ENCODE data around the gene CTSL.
"Not testable (repeated sequence)": the region's sequence is repeated elsewhere in the genome, so short reads cannot be mapped to it uniquely, and the experiment has no call there.

CTSL gene

DNA sequence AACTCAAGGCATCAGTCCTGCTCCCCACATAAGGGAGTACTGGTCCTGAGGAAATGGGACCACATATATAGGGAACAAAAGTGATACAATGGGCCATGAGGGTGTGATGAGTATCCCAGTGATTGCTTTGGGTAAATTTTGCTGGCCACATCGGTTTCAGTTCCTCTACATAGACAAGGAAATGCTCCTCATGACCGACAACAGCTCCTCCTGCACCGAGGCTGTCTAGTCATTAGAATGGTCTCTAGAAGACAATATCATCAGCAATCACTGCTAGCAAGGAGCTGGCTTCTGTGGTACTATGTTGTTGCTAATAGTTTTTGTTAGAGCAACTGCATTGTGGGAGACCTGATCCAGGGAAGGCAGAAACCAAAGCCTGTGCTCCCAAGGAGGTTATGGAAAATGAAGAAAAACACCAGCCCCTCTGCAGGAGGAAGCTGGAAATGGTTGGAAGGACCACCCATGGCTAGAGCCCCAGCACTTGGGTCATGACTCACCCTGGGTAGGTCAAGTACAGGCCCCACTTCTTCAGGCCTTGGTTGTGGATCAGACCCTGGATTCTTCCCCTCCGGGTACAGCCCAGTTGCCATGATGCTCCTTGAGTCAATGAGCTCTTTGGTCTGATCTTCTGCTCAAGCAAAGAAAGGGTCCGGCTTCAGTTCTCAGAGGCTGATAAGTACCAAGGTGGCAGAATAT lies 3.4 kb upstream of the CTSL start:
- no peak for DNase-seq

DNA sequence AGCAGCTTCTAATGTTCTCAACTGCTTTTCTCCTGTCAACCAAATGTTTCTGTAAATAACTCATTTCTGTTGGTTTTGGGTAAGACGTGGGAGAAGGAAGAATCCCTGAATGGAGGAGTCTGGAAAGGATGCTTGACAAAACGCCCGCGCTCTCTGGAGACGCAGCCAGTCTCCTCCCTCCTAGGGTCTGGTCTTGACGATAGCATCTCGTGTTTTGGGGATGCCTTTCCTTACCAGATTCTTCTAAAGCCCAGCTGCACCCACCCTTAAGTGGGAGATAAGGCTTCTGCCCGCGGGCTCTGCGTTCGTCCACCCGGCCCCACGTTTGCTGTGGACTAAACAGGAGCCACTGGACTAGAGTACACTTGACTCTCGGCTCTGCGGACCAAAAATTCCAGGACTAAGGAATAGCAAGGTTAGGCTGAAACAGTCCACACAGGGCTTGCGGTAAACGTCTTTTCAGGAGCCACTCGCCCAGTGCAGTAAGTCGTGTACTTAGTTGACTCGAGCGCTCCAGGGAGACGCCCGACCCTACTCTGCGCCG lies 491 bp upstream of the CTSL start:
- no peak for DNase-seq

DNA sequence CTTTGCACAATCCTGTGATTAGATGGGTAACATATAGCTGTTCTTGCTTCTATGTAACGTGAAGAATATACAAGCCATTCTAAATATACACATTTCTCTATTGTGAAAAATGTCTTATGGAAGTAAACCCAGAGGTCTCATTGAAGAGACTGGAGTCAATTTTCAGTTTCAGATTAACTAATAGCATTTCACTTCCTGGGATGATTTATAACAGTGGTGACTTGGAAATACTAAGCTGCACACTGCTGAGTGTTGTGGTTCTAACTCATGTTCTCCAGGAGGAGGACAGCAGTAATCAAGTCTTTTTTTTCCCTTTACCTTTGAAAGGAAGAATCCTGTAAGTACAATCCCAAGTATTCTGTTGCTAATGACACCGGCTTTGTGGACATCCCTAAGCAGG lies 3.3 kb downstream of the CTSL start:
- DNase-seq: no peak

DNA sequence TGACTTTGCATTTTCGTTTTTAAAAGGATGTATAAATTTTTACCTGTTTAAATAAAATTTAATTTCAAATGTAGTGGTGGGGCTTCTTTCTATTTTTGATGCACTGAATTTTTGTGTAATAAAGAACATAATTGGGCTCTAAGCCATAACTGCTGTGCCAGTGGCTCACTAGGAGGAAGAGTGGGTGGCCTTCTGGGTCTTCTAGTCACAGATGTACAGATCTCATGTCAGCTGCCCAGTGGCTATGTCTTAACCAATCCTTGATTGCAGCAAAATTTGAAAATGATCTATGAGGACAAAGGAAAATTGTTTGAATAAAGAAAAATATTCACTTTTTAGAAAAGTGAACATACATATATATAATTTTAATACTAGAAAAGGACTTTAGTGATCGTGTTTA lies 5.4 kb downstream of the CTSL start:
- no peak for DNase-seq

DNA sequence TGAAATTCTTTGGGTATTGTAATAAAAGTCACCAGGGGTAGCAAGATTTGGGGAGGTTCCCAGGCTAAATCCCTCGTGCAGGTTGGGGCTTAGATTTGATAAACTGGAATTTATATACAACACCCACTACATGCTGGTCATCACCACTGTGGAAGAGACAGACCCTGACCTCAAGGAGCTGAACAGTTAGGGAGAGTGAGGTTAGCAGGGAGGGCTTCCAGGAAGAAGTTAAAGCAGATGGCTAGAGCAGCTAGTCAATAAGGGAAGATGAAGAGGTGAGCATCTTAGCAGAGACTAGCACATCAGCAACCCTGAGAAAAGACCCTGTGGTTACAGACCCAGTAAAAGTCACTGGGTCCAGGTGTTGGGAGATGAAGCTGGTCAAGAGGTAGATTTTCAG lies 6.4 kb downstream of the CTSL start:
- no peak for DNase-seq

DNA sequence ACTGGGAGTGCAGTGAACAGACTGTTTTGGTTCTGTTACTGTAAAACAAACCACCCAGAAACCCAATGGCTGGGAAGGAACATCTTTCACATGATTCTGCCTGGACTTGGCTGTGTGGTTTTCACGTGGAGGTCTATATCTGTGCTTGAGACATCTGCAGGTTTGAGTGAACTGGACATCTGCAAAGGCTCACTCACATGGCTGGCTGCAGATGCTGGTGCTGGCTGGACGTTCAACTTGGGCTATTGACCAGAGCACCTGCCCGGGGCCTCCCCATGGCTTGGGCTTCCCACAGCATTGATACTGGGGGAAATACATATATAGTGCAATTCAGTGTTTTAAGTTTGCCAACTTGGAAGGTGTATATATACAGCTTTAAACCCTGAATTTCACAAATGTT lies 6.8 kb downstream of the CTSL start:
- DNase-seq: no peak

DNA sequence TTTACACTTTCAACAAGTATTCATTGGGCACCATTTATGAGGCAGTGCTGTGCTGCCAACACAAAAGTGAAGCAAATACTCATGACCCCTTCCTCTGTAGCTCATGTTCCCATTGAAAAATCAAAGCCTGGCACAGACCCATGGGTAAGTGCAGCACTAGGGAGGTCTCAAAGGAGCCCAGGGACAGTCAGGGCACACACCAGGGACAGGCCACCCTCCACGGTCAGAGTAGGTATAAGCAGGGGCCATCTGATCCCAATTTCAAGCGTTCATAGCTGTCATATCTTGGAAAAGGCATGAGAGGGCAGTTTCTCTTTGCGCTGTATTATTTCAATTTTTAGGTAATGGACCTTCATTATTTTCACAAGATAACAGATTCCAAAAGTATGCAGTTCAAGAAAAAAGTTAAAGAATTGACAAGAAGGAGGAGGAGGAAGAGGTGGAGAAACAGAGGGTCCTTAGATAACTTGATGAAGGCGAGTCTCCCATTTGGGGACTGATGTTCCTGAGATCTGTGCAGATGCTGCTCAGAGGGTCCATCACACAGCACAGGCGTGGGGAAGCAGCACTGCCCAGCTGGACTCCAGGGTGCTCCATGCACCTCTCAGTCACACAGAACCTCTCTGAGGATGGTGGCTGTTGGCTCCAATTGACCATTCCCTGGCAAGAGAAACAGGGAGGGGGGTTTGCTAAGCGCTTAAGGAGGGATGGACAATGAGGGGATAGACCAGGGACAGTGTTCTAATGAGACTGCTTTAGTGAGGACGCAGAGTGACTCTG lies 7.5 kb downstream of the CTSL start:
- DNase-seq: no peak

DNA sequence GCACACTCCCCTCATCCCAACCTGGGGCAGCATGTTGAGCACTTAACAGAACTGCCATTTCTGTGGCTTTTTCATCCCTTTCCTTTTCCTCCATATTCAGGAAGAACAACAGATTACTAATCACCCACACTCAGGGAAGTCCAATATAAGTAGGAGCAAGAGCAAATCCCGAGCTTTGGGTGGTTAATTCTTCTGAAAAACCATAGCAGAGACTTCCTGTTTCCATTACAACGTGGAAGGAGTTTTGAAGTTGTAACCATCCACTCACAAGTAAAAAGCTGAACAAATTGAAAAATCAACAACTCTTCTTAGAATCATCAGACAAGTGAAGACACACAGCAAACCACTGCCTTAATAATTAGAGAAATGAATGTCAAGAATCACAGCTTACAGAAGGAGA lies 8.2 kb downstream of the CTSL start:
- DNase-seq: no peak

DNA sequence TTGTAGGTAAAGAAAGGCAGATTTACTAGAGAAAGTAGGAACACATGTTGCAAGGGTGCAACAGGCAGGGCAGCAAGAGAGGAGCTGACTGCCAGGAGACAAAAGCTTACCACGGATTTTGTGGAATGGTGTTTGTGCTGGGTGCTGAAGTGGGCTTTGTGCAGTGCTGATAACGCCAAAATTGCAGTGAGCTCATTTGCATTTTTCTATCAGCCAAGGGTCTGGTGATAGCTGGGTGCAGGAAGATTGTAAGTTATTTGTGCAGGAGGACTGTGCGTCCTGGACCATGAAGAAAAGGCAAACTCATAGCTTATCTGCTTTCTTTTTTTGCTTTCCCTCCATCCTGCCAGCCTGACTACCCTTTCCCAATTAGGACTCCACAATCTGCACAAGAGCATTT lies 13.6 kb downstream of the CTSL start:
- no peak for DNase-seq

DNA sequence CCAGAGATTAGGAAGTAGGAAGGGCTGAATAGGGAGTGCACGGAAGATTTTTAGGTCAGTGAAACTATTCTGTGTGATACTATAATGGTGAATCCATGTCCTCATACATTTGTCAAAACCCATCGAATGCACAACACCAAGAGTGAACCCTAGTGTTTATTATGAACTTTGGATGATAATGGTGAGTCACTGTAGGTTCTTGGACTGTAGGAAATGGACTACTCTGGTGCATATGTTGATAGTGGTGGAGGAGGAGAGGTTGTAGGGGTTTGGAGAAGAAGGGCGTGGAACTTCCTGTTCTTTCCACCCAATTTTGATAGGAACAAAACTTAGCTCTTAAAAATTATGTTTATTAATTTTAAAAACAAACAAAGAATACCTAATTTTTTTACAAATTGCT lies 14.3 kb downstream of the CTSL start:
- DNase-seq: no peak

DNA sequence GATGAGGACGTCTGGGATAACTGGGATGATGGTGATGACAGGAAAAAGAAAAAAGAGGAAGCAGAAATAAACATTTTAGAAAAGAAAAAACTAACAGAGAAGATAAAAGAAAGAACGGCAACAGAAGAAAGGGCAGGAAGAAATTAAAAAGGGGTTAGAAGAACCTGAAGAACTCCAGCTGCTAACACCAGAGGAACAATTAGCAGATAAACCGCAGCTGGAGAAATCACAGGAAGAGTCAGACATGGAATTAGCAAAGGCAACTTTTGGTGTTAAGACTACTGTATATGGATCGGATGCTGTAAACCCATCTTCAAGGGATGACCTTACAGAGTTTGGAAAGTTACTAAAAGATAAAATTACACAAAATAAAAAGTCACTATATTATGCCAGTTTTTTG lies 15.4 kb downstream of the CTSL start:
- DNase-seq: no peak

DNA sequence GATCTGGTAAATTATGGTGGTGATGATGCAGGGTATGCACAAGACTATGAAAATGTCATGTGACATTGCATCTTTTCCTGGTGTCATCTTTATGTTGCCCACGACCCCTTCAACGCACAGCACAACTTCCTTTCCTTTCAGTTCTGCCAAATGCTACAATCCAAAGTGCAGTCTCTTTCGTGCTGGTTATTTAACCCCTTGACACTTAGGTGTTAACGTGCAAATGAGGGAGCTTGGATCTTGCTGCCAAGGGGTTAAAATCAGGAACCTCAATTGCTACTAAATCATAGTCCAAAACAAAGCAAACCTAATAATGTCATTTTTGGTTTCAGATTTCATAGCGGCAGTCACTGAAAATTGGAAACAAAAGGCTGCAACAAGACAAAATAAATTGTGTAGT lies 16.0 kb downstream of the CTSL start:
- no peak for DNase-seq

DNA sequence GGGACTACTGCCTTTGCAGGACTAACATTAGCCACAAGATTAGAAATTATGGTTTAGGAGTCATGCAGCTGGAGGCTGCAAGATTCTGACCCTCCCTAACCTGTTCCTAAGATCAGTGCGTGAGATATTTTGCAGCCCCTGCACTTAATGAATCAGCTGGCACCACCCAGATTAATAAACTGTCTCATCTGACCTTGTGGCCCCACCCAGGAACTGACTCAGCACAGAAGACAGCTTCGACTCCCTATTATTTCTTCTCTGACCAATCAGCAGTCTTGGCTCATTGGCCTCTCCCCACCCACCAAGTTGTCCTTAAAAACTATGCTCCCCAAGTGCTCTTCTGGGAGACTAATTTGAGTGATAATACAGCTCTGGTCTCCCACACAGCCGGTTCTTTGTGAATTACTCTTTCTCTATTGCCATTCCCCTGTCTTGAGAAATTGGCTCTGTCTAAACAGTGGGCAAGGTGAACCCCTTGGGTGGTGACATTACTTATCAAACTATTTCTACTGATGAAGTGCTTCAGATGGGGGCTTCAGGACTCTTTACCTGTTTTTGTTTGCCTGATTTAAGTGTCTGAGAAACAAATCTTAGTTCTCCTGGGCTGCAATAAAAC lies 17.0 kb downstream of the CTSL start:
- no peak for DNase-seq

DNA sequence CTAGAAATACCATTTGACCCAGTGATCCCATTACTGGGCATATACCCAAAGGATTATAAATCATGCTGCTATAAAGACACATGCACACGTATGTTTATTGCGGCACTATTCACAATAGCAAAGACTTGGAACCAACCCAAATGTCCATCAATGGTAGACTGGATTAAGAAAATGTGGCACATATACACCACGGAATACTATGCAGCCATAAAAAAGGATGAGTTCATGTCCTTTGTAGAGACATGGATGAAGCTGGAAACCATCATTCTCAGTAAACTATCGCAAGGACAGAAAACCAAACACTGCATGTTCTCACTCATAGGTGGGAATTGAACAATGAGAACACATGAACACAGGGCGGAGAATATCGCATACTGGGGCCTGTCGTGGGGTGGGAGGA lies 18.3 kb downstream of the CTSL start:
- DNase-seq: not testable (repeated sequence)

DNA sequence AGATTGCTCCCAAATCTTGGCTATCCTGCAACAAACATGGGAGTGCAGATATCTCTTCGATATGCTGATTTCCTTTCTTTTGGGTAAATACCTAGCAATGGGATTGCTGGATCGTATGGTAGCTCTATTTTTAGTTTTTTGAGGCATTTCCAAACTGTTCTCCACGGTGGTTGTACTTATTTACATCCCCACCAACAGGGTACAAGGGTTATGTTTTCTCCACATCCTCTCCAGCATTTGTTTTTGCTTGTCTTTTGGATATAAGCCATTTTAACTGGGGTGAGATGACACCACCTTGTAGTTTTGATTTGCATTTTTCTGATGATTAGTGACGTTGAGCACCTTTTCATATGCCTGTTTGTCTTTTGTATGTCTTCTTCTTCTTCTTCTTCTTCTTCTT lies 20.3 kb downstream of the CTSL start:
- no peak for DNase-seq

DNA sequence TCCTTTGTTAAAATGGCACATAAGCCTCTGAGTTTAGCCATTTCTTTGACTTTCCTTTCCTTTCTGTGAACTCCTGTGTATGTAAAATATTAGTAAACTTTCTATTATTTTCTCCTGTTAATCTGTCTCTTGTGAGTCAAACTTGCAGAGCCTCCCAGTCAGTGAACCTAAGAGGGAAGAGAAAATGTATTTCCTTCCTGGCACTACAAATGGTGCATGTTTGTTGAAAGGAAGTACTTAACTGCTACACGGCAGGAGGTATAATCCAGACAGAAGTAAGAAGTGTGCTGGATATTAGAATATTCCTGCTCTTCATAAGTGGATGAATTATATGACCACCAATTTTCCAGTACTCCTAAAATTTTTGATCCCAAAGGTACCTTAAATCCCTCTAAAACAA lies 23.0 kb downstream of the CTSL start:
- DNase-seq: no peak

DNA sequence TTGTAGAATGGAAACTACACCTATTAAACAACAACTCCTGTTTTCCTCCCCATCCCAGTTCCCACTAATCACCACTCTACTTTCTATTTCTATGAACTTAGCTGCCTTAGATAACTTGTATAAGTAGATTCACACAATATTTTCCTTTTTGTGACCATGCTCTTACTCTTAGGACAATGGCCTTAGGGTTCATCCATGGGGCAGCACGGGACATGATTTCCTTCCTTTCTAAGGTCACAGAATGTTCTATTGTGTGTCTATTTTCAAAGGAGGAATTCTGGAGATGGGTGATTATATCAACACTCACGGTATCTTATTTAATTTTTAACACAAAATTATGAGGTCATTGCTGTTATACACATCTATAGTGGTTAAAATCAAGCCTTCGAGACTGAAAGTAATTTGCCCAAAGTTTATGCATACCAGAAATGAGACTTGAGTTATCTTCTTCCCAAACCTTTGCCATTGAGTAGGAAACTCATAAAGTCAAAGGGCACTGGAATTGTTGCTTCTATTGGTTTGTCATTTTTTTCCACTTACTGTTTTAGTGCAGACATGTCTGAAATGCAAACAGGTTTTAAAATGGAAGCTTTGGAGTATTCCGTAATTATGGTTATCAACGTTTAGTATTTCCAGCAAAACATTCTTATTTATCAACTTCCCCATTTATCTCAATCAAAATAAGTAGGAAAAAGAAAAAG lies 23.6 kb downstream of the CTSL start:
- DNase-seq: no peak

DNA sequence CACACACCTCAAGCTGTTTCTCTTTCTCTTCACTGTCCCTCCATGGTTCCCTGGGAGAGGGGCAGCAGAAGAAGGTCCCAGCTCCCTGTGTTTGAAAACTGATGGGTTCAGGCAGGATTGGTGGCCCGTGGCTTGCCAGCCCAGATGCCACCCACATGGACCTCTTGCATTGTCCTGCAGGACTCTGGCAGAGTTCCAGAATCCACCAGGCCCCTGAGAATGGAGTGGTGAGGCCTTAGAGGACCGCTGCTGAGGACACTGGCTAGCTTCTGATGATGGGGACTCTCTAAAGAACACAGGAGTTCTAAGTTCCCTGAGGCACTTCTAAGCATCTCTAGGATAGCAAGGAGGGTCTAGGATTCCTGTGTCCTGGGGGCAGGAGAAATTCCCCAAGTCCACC lies 24.8 kb downstream of the CTSL start:
- DNase-seq: no peak

DNA sequence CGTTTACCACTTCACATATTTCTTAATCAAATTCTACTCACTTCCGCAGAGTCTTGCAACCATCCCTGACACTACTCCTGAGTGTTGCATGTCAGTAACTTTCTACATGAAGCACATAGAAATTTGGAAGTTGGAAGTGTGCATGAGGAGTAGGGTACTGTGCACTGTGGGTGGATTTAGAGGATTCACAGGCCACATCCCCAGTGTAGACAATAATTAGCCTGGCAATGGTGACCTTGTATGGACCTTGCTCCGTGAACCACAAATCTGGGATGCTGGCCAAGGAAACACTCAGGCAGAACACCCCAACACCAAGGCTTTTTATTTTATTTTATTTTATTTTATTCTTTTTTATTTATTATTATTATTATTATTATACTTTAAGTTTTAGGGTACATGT lies 25.5 kb downstream of the CTSL start:
- no peak for DNase-seq

DNA sequence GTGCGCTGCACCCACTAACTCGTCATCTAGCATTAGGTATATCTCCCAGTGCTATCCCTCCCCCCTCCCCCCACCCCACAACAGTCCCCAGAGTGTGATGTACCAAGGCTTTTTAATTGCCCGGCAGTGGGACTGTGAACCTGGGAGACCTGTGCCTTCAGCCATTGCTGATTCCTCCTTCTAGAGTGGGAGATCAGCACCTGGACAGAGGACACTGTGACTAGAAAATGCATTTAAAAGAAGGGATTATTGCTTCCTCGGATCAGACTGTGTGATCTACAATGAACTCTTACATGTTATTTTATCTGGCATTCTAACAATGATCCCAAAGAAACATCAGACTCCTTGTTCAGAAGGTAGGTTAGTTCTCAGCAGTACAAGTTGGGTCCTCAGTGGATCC lies 25.9 kb downstream of the CTSL start:
- DNase-seq: no peak

DNA sequence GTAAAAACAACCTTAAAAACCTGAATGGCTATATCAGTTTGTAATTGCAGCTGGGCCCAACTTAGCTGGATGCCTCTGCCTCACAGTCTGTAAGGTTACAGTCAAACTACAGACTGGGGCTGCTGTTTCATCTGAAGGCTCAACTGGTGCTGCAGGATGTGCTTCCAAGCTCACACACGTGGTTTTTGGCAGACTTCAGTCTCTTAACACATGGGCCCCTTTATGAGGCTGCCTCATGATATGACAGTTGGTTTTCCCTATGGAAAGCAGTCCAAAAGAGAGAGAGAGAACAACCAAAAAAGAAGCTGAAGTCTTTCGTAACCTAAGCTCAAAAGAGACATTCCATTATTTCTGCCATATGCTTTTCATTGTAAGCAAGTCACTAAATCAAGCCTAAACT lies 27.4 kb downstream of the CTSL start:
- no peak for DNase-seq

DNA sequence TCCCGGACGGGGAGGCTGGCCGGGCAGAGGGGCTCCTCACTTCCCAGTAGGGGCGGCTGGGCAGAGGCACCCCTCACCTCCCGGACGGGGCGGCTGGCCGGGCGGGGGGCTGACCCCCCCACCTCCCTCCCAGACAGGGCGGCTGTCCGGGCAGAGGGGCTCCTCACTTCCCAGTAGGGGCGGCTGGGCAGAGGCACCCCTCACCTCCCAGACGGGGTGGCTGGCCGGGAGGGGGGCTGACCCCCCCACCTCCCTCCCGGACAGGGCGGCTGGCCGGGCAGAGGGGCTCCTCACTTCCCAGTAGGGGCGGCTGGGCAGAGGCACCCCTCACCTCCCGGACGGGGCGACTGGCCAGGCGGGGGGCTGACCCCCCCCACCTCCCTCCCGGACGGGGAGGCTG lies 32.4 kb downstream of the CTSL start:
- not testable (repeated sequence) for DNase-seq

DNA sequence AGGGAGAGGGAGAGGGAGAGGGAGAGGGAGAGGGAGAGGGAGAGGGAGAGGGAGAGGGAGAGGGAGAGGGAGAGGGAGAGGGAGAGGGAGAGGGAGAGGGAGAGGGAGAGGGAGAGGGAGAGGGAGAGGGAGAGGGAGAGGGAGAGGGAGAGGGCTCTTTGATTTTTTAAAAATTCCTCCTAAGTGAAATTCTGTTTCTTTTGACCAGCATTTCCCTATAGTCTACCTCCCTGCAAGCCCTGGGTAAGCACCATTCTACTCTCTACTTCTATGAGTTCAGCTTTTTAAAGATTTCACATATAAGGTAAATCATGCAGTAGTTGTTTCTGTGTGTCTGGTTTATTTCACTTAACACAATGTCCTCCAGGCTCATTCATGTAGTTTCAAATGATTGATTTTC lies 34.1 kb downstream of the CTSL start:
- not testable (repeated sequence) for DNase-seq

DNA sequence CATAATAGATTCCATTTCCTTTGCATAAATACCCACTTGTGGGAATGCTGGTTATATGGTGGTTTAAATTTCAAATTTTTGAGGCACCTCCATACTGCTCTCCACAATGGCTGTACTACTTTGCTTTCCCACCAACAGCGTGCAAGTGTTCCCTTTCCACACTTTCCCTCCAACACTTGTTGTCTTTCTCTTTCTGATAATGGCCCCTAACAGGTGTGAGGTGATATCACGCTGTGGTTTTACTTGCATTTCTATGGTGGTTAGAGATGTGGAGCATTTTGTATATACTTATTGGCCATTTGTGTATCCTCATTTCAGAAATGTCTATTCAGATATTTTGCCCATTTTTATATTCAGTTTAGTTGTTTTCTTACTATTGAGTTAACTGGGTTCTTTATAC lies 34.6 kb downstream of the CTSL start:
- no peak for DNase-seq

Data from fibroblast of skin of right quadriceps (primary cell).